Stimulated activated CD8-positive, alpha-beta memory T cell treated with anti-CD3 and anti-CD28 coated beads, Interleukin-15, amount 100 ng/mL, for 1 hour (primary cell): ENCODE data around the gene SCO1.
"Not testable (repeated sequence)": the region's sequence is repeated elsewhere in the genome, so short reads cannot be mapped to it uniquely, and the experiment has no call there.

ENCODE experiments used
- DNase-seq: peaks from one replicate; pipeline ENCODE4 v3.0.0-alpha.2; 2020; ENCODE audit warnings: low read depth

The SCO1 gene

DNA sequence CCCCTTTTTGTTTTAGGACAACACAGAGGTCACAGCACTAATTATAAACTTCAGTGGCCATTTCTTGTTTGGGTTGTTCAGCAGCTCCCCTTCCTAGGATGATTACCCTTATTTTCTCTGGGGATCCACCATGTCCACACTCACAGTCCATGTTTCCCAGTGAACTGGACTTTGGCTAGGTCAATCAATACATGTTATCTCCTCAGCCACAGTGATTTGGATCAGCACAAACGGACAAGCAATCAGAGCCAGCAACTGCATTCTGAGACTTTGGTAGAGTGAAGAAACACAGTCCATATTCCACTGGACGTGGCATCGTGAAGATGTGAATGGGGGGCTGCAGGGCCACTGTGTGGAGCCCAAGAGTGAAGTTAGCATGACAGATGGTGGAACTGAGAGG is 27.9 kb upstream of the SCO1 start:
- DNase-seq = no peak

GRCh38 chr17:10724546-10725195 is 27.3 kb upstream of the SCO1 start:
- no peak for DNase-seq

DNA sequence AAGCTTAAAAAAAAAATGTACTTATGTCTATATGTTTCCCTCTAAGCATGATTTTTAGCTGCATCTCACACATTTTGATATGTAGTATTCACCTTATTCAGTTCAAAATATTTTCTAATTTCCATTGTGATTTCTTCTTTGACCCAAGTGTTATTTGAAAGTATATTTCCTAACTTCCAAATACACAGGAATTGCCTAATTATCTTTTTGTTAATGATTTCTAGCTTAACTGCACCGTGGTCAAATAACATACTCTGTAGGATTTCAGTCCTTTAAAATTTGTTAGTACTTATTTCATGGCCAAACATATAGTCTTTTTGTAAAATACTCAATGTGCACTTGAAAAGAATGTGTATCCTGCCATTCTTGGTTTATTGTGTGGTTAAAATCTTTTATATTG is 21.2 kb upstream of the SCO1 start:
- DNase-seq = no peak

DNA sequence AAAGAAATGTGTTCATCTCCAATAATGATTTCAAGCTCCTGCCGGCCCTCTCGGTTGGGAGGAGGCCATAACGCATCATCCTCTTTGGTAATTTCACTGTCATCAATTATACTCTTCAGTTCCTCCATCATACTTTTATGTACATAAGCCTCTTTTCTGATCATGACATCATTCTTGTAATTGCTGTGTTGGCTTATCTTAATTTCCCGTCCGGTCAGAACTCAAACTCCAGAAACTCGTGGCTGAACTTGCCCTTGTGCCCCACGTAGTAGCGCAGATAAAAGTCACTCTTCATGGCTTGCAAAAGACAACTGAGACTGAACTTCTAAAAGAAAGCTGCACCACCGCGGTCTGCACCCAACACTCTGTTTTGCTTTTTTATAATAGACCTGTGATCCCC is 18.9 kb upstream of the SCO1 start:
- DNase-seq = no peak

GRCh38 chr17:10713318-10713717 is 16.0 kb upstream of the SCO1 start:
- no peak for DNase-seq

GRCh38 chr17:10705727-10706126 is 8.4 kb upstream of the SCO1 start:
- DNase-seq = no peak

DNA sequence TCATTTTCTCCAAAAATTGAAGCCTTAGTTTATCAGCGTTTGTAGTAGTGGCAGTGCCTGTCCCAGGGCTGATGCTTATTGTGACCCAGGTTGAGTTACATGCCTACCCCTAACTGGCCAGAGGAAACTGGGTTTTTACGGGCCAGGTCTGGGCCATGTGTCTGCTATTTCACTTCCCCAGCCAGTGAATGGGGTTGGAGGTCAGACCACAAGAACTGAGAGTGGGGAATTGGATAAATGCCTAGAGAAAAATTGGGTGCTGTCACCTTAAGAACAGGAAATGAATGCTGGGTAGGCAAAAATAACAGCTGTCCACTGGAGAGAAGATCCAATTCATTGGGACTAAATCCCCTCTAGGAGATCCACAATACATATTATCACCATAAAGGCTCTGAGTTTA is 5.2 kb upstream of the SCO1 start:
- DNase-seq = no peak

DNA sequence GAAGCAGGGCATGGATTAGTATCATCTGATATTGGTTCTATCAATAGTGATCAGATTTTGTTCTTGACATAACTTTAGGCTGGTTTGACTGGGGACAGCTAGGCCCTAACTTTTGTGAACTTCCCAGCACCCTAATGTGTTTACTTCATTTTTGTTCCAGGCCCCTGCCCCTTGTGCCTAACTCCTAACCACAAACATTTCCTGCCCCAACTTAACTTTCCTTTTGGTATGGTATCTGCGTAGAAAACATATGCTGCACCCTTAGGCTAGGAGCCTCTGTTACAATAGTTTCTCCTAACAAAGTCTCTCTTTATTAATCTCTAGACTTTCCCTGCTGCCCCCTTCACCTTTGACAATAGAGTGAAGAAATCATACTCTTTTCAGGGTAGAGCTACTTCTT is 2.5 kb upstream of the SCO1 start:
- no peak for DNase-seq

DNA sequence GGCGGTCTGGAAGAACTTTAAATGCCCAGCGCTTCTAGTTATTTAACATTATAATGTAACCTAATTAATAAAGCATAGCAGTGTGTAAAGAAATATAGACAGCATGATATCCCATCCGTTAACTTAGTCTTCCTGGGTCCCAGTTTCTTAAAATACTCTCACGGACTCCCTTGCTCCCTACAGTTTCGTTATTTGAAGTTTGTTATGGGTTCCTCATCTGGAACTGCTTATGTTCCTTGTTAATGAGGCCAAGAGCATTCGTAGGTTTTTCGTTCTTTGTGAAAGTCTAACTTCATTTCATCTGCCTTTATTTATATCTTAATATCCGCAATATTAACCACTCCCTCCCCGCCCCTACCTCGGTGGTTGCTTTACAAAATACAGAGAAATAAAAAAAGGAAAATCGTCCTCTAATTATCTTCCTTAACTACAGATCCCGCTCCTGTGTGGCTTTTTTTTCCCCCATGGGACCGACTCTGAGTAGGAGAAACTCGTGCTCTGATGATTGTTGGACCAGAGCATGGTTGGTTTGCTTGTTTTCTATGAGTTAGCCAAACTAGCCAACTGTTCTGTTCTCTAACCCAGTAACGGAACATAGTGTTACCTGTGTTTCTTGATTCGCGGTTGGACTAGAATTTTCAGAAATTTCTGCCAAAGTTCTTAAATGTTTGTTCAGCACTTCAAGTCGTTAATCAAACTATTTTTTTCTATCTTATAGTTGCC is 924 bp upstream of the SCO1 start:
- DNase-seq = no peak

GRCh38 chr17:10695875-10696407 is 1.4 kb downstream of the SCO1 start:
- DNase-seq = not testable (repeated sequence)

DNA sequence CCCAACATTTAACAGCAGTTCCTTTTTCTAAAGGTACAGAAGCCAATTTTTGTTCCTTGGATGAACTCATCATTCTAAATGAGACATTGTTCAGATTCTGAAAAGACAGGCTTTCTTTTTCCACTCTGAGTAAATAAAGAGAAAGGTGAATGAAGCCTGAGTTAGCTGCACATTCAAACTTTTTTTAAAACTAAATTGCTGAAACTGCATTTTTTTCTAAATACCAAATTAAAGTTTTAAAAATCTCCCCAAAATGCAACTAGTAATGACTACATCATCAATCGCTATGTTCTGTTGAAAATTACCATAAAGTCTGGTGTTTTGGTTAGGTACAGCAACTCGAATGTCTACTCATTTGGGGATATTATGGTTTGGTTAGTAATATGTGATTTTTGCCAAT is 9.8 kb downstream of the SCO1 start:
- no peak for DNase-seq

GRCh38 chr17:10683853-10684252 is 13.5 kb downstream of the SCO1 start:
- DNase-seq = no peak

DNA sequence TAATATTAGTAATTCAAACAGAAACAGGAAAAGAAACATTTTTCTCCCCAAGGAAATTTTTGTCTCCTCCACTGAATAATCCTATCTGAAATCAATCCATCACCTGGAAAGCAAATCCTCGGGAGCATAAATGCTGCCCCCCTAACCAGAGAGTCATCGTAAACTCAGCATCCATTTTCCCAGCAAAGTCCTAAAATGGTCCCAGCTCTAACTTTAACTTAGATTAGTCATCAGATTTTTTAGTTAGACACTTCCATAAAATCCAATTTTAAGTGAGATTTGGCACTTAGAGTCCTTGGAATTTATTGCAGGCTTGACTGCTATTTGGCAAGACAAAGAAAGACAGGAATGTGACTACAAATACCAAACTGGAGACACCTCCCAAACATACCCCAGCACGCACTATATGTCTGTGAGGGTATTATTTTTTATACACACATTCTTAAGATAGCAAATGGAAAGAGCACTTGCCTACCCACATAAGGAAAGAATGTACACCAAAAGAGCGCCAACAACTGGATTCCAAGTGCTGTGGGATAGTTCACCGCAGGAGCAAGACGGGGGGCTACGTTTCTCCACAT is 15.4 kb downstream of the SCO1 start:
- DNase-seq = no peak

DNA sequence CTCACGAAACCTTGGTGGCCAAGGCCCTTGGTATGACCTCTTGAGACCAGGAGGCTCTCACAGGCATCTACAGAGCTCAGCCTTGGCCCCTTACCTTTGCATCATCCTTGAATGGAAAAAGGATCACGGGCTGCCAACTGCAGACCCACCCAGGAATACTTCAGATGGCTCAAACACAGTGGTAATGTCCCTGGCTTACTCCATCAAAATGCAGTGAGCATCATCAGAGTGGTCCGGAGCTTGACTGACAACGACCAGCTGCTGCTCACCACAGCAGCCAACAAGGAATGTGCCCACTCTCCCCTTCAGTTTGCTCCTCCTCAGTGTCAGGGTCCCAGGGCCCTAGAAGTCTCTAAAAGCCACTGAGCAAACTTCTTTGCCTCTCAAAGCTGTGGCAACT is 22.6 kb downstream of the SCO1 start:
- no peak for DNase-seq

DNA sequence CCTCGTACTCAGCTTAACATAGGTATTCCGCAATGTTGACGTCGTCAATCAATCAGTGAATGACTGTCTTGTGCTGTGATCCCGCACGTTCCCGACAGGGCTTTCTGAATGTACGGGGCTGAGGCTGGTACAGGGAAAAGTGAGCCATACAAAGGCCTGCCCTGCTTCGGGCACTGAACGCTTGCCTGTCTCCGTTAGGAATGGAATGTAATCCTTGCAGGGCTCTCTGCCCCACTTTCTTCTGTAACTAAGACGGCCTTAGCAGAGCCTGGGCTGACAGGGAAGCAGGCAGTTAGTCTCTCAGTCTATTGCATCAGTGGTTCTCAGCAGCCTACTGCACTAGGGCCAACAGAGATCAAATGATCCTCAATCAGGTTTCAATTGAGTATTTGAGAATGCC is 24.0 kb downstream of the SCO1 start:
- DNase-seq = no peak

GRCh38 chr17:10668775-10669174 is 28.6 kb downstream of the SCO1 start:
- no peak for DNase-seq

- no peak for DNase-seq
Observed at GRCh38 chr17:10666906-10667305, 30.4 kb downstream of the SCO1 start.

DNA sequence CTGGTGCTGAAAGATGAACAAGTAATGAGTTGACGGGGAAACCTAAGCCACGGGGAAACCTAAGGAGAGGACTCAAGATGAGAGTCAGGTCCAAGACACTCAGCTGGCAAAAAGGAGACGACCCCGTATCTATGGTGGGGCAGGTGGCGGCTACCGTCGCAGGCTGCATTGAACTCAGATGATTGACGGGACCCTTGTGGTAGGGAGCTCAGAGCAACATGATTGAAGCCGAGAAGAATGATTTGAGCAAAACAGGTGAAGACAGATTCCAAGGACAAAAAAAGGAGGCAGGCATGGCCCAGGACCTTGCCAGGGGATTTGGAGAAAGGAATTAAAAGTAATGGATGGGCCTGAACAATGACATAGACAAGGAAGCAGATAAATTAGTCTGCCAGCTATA is 32.8 kb downstream of the SCO1 start:
- no peak for DNase-seq

GRCh38 chr17:10663231-10663630 is 34.1 kb downstream of the SCO1 start:
- DNase-seq = no peak

DNA sequence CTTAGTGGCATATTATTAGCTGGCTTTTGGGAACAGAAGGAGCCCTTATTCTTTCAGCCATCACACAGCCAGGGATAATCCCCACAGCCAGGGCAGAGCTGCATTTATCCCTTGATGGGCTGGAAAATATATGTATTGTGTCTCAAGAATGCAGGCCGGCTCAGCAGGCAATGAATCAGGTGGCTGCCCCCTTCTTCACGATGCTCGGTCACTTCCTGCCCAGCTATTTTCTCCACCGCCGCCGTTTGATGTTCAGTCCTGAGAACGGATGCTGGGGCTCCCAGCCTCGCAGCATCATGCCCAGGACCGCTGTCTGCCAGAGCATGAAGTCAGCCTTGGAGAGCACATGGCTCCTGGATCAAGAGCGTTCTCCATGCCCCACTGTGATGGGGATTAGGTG is 35.9 kb downstream of the SCO1 start:
- DNase-seq = no peak

DNA sequence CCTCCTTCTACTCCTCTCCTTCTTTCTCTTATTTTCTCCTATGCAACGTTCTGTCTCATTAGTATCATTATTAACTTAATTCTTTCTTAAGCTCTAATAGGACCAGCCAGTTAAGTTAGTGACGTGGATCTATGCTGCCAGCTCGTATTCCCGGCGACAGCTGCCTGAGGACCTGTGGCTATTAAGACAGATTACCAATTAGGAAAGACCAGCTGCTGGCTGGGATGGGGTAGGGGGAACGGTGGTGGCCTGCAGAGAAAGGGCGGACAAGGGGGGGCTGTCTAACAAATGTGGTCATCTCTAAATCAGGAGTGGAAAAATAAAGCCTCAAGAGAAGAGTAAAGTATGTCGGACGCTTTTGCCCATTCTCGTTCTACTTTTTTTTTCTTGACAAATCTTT is 39.5 kb downstream of the SCO1 start:
- no peak for DNase-seq

GRCh38 chr17:10657148-10657547 is 40.2 kb downstream of the SCO1 start, which contains the start of gene MYH3:
TSS of gene MYH3 (minus strand) at chr17:10657309. CDS start at chr17:10655064, 2,245 bp downstream.
- DNase-seq = no peak

DNA sequence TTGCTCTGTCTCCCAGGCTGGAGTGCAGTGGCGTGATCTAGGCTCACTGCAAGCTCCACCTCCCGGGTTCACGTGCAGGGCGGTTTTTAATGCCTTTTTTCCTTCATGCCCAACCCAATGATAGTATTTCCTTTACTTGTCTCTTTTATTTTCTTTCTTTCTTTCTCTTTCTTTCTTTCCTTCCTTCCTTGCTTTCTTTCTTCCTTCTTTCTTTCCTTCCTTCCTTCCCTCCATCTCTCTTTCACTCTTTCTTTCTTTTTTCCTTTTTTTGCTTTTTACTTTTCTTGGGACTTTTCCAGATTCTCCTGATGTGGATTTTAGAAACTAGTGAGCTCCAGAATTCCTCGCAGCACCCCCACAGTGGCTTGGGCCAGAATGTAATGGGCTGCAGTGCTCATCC is 43.3 kb downstream of the SCO1 start:
- DNase-seq = no peak
